Omental fat pad (tissue), 4 donors: ENCODE data around the gene COPE. TPM values are rescaled to one million over a fixed set of nuclear protein-coding genes. Genes with fewer than 3 reads are reported as not detected.

Source experiments
- ATAC-seq: fragments of 150-250 bp; one replicate; pipeline ENCODE4 v1.9.1; 2016; ENCODE audit warnings: mild to moderate bottlenecking, moderate library complexity; ENCODE audit not compliant: low FRiP score
- DNase-seq: peaks from one replicate; pipeline ENCODE4 v3.0.0-alpha.2; 2019; ENCODE audit warnings: low spot score
- CTCF ChIP-seq, 3 donors: fragments of 450-650 bp; IDR thresholded peaks; one replicate each; pipeline ENCODE4 v1.5.1; 2016 to 2017; ENCODE audit warnings: antibody characterized with exemption in 3 of 3, mild to moderate bottlenecking in 3 of 3, moderate library complexity in 2 of 3
- total RNA-seq, 4 donors: library from RNA; depleted of rRNA; stranded (reverse); fragments of >200 nt; gene quantifications; one replicate each; pipeline ENCODE4 v1.1.0, GENCODE V29; 2016

The COPE gene
- total RNA-seq, 4 donors from 2014 or later: 158 to 202 (median 169) TPM

DNA sequence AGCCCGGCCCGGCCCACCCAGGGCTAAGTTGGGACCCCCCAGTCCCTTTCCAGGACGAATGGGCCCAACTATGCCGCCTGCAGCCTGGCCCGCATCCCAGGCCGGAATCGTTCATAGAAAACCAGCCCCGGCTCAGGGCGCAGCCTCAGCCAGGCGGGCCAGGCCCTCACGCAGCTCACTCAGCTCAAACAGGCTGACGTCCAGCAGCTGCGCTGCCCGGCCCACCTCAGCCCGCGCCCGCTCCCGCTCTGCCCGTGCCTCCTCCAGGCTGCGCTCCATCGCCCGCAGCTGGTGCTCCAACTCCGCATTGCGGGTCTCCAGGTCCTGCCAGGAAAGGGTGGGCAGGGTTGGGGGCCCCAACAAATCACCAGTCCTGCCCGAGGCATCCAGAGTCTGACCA is 10.1 kb upstream of the COPE start:
- no peak for DNase-seq
- ATAC-seq: no peak
- TF ChIP-seq CTCF (IDR thresholded peaks at IDR 0.05): no peak

DNA sequence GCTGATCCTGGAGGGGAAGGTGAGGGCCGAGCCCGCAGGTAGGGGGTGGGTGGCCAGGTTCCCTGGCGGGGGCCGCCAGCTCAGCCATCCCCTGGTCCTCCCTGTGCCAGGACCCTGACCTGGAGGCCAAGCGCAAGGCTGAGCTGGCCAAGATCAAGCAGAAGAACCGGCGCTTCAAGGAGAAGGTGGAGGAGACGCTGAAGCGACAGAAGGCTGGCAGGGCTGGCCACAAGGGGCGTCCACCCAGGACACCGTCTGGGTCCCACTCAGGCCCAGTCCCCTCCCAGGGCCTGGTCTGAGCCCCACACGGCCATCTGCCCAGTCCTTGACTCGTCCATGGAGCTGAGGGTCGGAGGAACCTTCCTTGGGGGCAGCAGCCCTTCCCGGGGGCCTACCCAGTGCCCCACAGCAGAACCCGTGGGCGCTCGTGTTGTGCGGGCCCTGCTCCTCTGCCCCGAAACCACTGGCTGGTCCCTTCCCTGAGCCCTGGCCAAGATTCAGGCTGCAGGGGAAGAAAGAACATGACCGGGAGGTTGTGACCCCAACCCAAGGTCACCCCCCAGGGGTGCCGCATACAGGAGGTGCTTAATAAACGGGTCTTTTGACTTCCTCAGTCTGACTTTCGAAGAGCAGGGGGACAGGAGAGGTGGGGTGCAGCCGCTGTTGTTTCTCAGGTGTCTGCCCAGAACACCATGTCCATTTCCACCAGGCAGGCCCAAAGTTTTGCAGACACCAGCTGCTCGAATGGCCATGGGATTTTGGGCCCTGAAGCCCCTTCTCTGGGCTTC is 9.0 kb upstream of the COPE start:
- ATAC-seq (no peak), DNase-seq (no peak)

DNA sequence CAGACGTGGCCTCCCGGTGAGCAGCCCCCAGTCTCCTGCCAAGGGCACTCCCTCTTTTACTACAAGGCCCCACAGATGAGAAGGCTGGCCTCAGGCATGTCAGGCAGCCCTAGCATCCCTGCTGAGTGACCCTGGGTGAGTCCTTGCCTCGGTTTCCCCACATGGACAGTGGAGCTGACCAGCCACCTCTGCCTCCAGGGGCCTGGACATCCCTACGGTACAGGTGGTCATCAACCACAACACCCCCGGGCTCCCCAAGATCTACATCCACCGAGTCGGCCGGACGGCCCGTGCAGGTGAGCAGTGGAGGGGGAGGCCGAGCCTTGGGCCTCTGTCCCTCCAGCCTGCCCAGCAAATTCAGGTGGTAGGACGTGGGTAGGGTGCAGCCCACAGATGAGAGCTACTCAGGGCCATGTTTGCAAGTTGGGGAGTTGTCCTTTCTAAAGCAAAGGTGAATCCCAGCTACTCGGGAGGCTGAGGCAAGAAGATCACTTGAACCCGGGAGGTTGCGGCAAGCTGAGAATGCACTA is 5.6 kb upstream of the COPE start:
- DNase-seq (no peak), ATAC-seq (no peak)
- TF ChIP-seq CTCF (IDR thresholded peaks at IDR 0.05): no peak

More for the DNA sequence above, 9.0 kb upstream of the COPE start:
- no peak for TF ChIP-seq CTCF (IDR thresholded peaks at IDR 0.05)

DNA sequence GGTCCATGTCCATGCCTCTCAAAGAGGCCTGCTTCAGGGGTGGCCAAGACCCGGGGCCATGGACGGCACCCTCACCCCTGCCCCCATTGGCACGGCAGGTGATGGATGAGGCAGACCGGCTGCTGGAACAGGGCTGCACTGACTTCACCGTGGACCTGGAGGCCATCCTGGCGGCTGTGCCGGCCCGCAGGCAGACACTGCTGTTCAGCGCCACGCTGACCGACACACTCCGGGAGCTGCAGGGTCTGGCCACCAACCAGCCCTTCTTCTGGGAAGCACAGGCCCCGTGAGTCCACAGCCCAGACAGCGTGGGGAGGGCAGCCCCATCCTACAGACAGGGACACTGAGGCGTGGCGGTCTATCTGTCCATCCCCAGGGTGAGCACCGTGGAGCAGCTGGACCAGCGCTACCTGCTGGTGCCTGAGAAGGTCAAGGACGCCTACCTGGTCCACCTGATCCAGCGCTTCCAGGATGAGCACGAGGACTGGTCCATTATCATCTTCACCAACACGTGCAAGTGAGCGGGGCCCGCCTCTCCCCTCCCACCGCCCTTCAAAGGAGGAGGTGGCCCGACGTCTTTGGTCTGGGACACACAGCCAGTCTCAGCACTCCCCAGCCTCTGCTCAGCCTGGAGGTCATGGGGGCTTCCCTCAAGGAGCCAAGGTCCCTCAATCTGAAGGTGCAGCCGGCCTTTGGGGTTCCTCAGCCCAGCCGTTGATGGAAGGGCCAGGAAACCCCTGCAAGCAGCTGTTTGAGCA is 3.2 kb upstream of the COPE start:
- TF ChIP-seq CTCF (IDR thresholded peaks at IDR 0.05): no peak
- no peak for ATAC-seq
- no peak for DNase-seq

GRCh38 chr19:18921593-18921992 is 2.4 kb upstream of the COPE start:
- TF ChIP-seq CTCF (IDR thresholded peaks at IDR 0.05): no peak
- ATAC-seq (no peak), DNase-seq (no peak)

DNA sequence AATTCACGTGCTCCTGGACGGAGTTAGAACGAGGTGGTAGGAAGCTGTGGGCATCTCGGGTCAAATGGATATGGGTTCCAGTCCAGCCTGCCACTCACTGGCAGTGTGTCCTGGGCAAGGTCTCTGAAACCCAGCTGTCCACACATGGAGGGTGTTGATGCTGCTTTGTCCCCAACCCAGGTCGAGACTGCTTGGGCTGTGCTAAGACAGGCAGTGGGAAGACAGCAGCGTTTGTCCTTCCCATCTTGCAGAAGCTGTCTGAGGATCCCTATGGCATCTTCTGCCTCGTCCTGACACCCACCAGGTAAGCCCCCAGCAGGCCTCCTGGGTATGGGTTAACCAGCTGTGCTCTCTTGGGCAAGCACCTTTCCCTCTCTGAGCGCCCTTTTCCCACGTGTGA is 1.2 kb upstream of the COPE start:
- no peak for DNase-seq
- no peak for TF ChIP-seq CTCF (IDR thresholded peaks at IDR 0.05)

More for the DNA sequence above, 1.2 kb upstream of the COPE start:
- ATAC-seq: no peak
